Stimulated activated naive B cell treated with anti-CD40 and anti-IgM and Interleukin-4, amounts not matched to agents 10 μg/mL and 1 μg/mL and 100 μg/mL, for 72 hours (primary cell): ENCODE results near the gene SH3GL3.
A peak's percentile ranks its signal among the peaks of the same experiment; 100 is the strongest.

Experiments used
- ATAC-seq, 2 donors: fragments of 150-1000 bp; cut with Tn5 transposase; replicated peaks; 2 replicates each; pipeline ENCODE4 v1.10.0; 2021; ENCODE audit warnings: moderate library complexity in 1 of 2
- DNase-seq: peaks from one replicate; pipeline ENCODE4 v3.0.0; 2021
- H3K27ac Mint-ChIP-seq: one replicate; pipeline ENCODE4 v1.8.0; 2022; ENCODE audit warnings: mild to moderate bottlenecking, mixed read lengths
- H3K27me3 Mint-ChIP-seq, 2 donors: one replicate each; pipeline ENCODE4 v1.8.0; 2022; ENCODE audit warnings: mixed read lengths in 2 of 2
- H3K36me3 Mint-ChIP-seq, 2 donors: one replicate each; pipeline ENCODE4 v1.8.0; 2022; ENCODE audit warnings: mixed read lengths in 2 of 2, mild to moderate bottlenecking in 1 of 2
- H3K4me1 Mint-ChIP-seq, 2 donors: one replicate each; pipeline ENCODE4 v1.8.0; 2022; ENCODE audit warnings: mixed read lengths in 2 of 2, mild to moderate bottlenecking in 1 of 2
- H3K4me3 Mint-ChIP-seq, 2 donors: one replicate each; pipeline ENCODE4 v1.8.0; 2022; ENCODE audit warnings: mild to moderate bottlenecking in 2 of 2, mixed read lengths in 2 of 2, moderate library complexity in 1 of 2
- H3K9me3 Mint-ChIP-seq, 2 donors: one replicate each; pipeline ENCODE4 v1.8.0; 2022; ENCODE audit warnings: mixed read lengths in 2 of 2, mild to moderate bottlenecking in 1 of 2

The SH3GL3 gene

DNA sequence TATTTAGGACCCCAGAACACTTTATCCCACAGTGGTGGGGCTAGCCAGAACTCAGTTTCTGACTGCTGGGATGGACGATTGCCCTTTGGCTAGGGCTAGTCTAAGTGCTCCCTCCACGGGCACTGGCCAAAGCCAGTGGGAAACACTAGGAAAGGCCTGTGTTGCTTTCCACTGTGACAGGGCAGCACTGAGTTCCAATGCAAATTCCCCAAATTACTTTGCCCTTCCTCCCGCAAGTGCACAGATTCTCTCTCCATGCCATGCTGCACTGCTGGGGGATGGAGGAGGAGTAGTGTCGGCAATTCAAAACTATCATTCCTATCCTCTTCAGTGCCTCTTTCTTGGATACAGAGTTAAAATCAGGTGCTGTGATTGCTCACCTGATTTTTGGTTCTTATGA, 100.0 kb downstream of the SH3GL3 start:
- peaks cover 25 to 44% of the 10 kb centered on the region in 2 donors for H3K27me3 Mint-ChIP-seq
- no peak overlapping the region for H3K4me3 Mint-ChIP-seq
- no peaks in the 10 kb centered on the region for H3K36me3 Mint-ChIP-seq
- ATAC-seq = no peak
- H3K9me3 Mint-ChIP-seq = peaks cover 8 to 14% of the 10 kb centered on the region in 2 donors
- no peak for DNase-seq
- H3K27ac Mint-ChIP-seq = no peak overlapping the region
- H3K4me1 Mint-ChIP-seq = no peaks in the 10 kb centered on the region

DNA sequence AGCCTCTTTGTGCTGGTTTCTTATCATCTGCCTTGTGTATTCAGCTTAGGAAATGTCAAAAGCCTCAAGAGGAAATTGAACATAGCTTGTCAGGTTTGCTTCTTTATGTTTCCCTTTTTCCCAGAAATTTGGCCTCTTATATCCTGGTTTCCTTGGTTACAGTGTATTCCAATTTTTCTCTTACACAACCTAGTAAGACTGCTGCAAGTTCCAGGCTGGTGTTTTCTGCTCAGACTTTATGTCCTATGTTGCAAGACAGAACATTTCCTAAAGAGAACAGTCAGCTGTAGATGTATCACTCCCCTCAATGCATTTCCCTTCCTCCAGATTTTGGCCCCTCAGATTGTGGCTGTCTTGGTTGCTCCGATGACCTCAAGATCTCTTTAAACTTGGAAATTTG, 102.5 kb downstream of the SH3GL3 start:
- H3K27ac Mint-ChIP-seq = no peak overlapping the region
- H3K9me3 Mint-ChIP-seq = peaks cover 3 to 6% of the 10 kb centered on the region in 2 donors
- no peak overlapping the region for H3K4me3 Mint-ChIP-seq
- H3K27me3 Mint-ChIP-seq = peaks cover 15 to 40% of the 10 kb centered on the region in 2 donors
- no peaks in the 10 kb centered on the region for H3K36me3 Mint-ChIP-seq
- no peak for ATAC-seq
- no peaks in the 10 kb centered on the region for H3K4me1 Mint-ChIP-seq
- no peak for DNase-seq

DNA sequence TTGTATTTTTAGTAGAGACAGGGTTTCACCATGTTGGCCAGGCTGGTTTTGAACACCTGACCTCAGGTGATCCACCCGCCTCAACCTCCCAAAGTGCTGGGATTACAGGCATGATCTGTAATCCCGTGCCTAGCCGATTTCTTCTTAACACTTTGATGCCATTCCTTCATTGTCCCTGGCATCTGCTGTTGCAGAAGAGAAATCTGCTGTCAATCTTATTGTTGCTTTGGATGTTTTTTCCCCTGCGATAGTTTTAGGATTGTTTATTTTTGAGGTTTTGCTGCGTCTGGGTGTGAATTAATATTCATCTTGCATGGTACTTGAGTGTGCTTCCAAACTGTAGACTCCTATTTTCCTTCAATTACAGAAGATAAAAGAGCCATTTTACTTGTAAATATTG, 107.4 kb downstream of the SH3GL3 start:
- H3K4me3 Mint-ChIP-seq = no peak overlapping the region
- H3K4me1 Mint-ChIP-seq = no peaks in the 10 kb centered on the region
- ATAC-seq (no peak), DNase-seq (no peak)
- peaks cover 17 to 32% of the 10 kb centered on the region in 2 donors for H3K27me3 Mint-ChIP-seq
- no peaks in the 10 kb centered on the region for H3K9me3 Mint-ChIP-seq
- no peaks in the 10 kb centered on the region for H3K36me3 Mint-ChIP-seq
- H3K27ac Mint-ChIP-seq = no peak overlapping the region

DNA sequence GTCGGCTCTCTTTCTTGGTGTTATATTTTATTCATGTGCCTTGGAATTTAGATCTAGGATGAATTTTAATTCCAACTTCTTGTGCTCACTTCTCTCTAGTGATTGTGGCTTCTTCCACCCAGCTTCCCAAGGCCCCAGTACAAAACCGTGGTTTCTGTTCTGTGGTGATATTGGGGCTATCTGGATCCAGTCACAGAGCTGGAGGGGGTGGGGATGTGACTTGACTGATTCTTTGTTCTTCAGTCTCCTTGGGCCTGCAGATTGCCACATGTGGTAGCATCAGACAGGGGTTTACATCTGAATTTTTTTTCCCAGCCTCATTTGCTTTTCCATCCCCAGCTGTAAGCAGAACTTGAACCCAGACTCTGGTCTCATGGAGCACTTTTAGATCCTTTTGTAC, 108.2 kb downstream of the SH3GL3 start:
- DNase-seq (no peak), ATAC-seq (no peak)
- peaks cover 17 to 33% of the 10 kb centered on the region in 2 donors for H3K27me3 Mint-ChIP-seq
- no peaks in the 10 kb centered on the region for H3K9me3 Mint-ChIP-seq
- no peaks in the 10 kb centered on the region for H3K36me3 Mint-ChIP-seq
- H3K4me1 Mint-ChIP-seq = no peaks in the 10 kb centered on the region
- H3K27ac Mint-ChIP-seq = no peak overlapping the region
- no peak overlapping the region for H3K4me3 Mint-ChIP-seq

DNA sequence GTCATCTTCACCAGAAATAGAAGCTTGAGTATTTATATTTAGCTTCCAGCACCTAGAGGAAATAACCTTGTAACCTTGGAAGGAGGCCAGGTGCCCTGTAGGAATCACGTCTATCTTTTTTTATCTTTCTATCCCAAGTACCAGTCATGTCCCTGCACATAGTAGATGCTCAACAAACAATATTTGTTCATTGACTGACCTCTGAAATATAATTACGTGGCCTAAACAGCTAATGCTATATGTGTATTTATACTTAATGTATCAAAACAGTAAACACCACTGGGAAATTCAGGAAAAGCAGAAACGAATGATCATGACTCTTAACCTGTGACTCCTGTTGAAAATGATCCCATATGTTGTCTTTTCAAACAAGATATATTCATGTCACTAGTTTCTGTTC, 108.9 kb downstream of the SH3GL3 start:
- no peak for DNase-seq
- Mint-ChIP-seq H3K27ac (no peak overlapping the region), H3K27me3 (peaks cover 17 to 27% of the 10 kb centered on the region in 2 donors), H3K4me3 (no peak overlapping the region), H3K4me1 (no peaks in the 10 kb centered on the region), H3K9me3 (no peaks in the 10 kb centered on the region), H3K36me3 (no peaks in the 10 kb centered on the region)
- ATAC-seq = no peak

DNA sequence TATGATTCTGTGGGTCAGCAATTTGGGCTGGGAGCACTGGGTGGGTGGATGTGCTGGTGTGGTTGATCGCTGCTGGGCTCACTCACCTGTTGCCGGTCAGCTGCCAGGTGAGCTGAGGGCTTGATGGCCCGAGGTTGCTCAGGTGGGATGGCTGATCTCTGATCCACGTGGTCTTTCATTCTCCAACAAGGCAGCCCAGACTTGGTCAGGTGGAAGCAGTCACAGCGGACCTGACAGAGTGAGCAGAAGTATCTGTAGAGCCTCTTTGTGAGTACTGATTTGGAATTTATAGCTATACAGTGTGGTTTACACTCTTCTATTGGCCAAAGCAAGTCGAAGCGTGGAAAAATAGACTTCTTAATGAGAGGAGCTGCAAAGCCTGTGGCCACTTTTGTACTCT, 109.6 kb downstream of the SH3GL3 start:
- H3K4me3 Mint-ChIP-seq = no peak overlapping the region

DNA sequence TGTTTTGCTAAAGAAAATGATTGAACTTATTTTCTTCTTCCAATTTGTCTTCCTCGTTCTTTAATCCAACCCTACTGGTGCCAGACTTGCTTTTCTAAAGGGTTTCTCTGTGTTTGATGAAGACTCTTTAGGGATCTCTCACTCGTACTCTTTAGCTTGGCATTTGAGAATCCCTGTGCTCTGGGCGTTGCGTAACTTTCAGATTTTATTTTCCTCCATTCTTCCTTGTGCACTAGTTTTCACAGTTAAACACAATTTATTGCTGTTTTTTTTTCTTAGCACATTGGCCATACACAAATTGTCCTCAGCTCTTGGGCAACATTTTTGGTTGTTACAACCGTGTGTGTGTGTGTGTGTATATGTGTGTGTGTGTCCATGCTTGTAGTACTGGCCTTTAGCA, 111.0 kb downstream of the SH3GL3 start:
- Mint-ChIP-seq H3K27ac (no peak overlapping the region), H3K4me3 (no peak overlapping the region), H3K27me3 (peaks cover 10 to 26% of the 10 kb centered on the region in 2 donors), H3K36me3 (no peaks in the 10 kb centered on the region), H3K4me1 (no peaks in the 10 kb centered on the region), H3K9me3 (no peaks in the 10 kb centered on the region)
- DNase-seq (no peak), ATAC-seq (no peak)

More for the DNA sequence above, 109.6 kb downstream of the SH3GL3 start:
- Mint-ChIP-seq H3K9me3 (no peaks in the 10 kb centered on the region), H3K27ac (no peak overlapping the region), H3K27me3 (peaks cover 12 to 26% of the 10 kb centered on the region in 2 donors), H3K4me1 (no peaks in the 10 kb centered on the region), H3K36me3 (no peaks in the 10 kb centered on the region)
- ATAC-seq (no peak), DNase-seq (no peak)

DNA sequence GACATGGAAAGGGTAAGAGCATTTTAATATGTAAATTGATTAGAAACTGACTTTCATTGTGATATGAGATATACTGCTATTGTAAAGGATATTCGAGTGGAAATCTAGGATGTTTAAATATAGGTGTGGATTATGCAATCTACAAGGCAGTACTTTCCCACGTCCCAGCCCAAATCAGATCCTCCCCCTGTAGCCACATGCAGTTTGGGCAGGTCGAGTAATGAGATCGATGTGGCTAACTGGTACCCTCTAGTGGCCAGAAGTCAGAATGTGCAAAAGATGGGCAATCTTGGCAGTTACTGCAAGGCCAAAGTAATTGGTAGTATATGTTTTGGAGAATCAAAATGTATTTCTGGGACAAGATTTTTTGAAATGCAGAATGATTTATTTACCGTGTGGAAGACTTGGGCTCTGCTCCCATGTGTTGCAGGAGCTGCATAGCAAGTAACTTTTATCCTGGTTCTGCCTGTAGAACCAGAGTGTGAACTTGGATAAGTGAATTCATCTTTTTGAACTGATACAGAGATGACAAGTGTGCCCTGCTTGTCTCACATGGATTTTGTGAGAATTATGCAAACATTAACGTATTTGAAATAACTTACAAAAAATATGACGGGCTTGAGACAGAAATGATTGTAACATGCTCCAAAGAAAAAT, 112.3 kb downstream of the SH3GL3 start:
- Mint-ChIP-seq H3K27ac (no peak overlapping the region), H3K4me3 (no peak overlapping the region), H3K27me3 (peaks cover 7 to 18% of the 10 kb centered on the region in 2 donors), H3K4me1 (no peaks in the 10 kb centered on the region), H3K36me3 (no peaks in the 10 kb centered on the region), H3K9me3 (no peaks in the 10 kb centered on the region)
- ATAC-seq (peak; percentile 73 to 78), DNase-seq (peak; percentile 10)

DNA sequence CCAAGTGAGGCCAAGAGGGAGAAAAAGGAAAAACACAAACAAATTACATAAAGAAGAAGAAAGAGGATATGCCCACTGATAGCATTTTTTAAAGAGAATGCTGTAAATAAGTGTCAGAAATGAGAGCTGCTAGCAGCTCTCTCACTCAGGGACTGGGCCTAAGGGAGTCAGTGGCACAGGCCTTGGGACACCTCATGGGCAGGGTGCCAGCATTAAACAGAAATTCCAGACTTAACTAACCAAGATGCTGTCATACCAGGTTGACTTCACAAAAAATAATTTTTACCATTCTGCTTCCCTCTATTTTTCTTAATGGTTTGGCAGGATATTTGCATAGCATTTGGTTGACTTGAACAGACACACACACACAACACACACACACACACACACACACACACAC, 114.5 kb downstream of the SH3GL3 start:
- Mint-ChIP-seq H3K27ac (no peak overlapping the region), H3K4me1 (no peaks in the 10 kb centered on the region), H3K9me3 (no peaks in the 10 kb centered on the region), H3K4me3 (no peak overlapping the region), H3K27me3 (peaks cover 10 to 18% of the 10 kb centered on the region in 2 donors), H3K36me3 (no peaks in the 10 kb centered on the region)
- ATAC-seq (no peak), DNase-seq (no peak)

DNA sequence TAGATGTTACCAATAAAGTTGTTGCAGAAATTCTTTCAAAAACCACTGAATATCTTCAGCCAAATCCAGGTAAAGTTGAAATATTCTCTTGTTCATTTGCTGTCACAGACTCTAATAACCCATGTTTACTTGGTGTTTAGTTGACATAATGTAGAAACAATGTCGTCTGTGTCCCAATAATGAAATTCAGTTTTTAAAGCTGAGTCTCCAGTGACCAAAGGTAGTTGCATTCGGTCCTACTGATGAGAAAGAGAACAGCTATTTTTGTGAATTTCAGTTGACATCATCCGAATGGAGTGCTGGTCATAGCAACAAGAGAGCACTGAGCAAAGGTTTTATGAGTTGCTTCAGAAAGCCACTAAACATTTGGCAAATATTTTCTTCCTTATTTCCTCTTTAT, 118.0 kb downstream of the SH3GL3 start:
- DNase-seq (no peak), ATAC-seq (no peak)
- Mint-ChIP-seq H3K4me1 (no peaks in the 10 kb centered on the region), H3K27ac (no peak overlapping the region), H3K36me3 (no peaks in the 10 kb centered on the region), H3K9me3 (no peaks in the 10 kb centered on the region), H3K27me3 (peaks cover 0 to 3% of the 10 kb centered on the region in 2 donors), H3K4me3 (no peak overlapping the region)

DNA sequence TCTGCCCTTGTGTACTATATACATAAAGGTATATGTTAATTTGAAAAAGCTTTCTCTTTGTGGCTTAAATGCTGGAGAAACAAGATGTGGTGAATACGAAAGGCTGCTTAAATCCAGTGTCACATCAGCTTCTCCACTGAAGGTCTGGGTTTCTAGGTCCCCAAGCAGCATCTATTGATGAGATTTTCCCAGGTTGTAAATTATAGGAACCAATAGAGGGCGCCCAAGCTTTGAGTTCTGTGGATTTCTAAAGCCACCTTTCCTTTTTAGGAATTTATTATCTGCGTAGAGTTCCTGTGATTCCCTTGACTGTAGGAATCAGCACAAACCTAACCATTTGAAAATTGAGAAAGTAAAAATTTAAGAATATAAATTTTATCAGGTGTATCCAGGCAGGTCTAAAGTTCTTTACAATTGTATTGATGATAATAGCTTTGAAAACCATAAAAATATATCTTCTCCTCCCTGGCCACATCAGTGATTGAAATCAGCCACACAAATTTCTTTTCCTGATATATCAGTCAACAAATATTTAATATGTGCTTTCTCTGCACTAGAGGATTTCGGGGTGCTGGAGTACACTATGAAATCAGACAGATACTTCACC, 118.5 kb downstream of the SH3GL3 start:
- Mint-ChIP-seq H3K27me3 (peaks cover 0 to 3% of the 10 kb centered on the region in 2 donors), H3K9me3 (no peaks in the 10 kb centered on the region), H3K4me1 (no peaks in the 10 kb centered on the region), H3K4me3 (no peak overlapping the region), H3K36me3 (no peaks in the 10 kb centered on the region), H3K27ac (no peak overlapping the region)
- DNase-seq = no peak
- ATAC-seq = no peak

DNA sequence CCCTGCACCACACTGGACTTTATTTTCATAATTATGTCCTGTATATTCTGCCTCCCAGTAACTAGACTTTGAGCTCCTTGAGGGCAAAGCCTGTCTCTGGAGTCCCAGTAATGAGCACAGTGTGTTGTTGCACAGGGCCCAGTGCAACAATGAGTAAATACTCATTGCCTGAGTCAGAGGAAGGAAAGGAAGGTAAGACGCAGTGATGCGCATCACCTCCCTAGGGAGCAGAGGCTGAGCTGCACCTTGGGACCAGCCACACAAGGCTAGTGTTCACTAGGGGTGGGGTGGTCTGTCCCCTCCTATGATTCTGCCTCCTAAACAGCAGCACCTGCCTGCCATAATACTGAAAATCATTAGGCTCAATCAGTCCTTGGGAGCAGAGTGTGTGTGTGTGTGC, 120.2 kb downstream of the SH3GL3 start:
- H3K4me1 Mint-ChIP-seq = no peaks in the 10 kb centered on the region
- no peaks in the 10 kb centered on the region for H3K36me3 Mint-ChIP-seq
- H3K4me3 Mint-ChIP-seq = no peak overlapping the region
- H3K27me3 Mint-ChIP-seq = peaks cover 0 to 3% of the 10 kb centered on the region in 2 donors
- H3K9me3 Mint-ChIP-seq = no peaks in the 10 kb centered on the region
- no peak overlapping the region for H3K27ac Mint-ChIP-seq
- DNase-seq = no peak
- peak in 1 of 2 donors; percentile 20 for ATAC-seq

DNA sequence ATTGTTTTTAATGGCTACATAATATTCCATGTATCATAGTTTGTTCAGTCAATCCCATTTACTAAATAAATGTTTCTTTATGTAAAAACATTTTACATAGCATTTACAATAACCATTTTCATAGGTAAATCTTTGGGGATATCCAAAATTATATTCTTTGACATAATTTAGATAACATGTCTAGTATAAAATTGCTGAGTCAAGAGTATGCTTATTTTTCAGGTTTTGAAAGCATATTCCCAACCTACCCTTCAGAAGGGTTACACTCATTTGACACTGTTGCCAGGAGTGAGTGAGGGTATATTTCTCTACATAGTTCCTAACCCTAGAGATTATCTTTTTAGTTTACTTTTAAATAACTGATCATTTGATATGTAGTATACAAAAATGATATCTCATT, 122.2 kb downstream of the SH3GL3 start:
- no peaks in the 10 kb centered on the region for H3K4me1 Mint-ChIP-seq
- ATAC-seq = no peak
- no peak for DNase-seq

DNA sequence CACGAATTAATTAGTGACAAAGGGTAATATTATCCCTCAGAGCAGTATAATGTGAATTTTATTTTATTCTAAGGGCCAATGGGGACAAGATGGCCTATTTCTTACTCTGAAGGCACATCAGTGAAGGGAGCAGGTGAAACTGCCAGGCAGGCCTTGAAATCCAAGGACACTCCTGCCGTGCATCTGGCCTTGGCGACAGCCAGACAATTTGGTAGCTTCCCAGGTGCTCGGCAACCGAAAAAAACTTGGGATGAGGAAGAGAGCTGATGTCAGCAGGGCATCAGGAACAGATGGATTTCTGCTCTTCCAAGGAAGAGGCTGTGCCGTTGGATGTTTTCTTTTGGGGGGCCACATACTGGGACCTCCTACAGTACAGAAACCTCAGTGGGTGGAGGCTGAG, 123.6 kb downstream of the SH3GL3 start:
- no peak for DNase-seq
- no peaks in the 10 kb centered on the region for H3K36me3 Mint-ChIP-seq

More for the DNA sequence above, 122.2 kb downstream of the SH3GL3 start:
- H3K9me3 Mint-ChIP-seq = no peaks in the 10 kb centered on the region
- H3K36me3 Mint-ChIP-seq = no peaks in the 10 kb centered on the region
- H3K27me3 Mint-ChIP-seq = peaks cover 0 to 6% of the 10 kb centered on the region in 2 donors
- H3K27ac Mint-ChIP-seq = no peak overlapping the region
- no peak overlapping the region for H3K4me3 Mint-ChIP-seq

More for the DNA sequence above, 123.6 kb downstream of the SH3GL3 start:
- no peak for ATAC-seq
- Mint-ChIP-seq H3K27ac (no peak overlapping the region), H3K4me3 (no peak overlapping the region), H3K27me3 (peaks cover 0 to 8% of the 10 kb centered on the region in 2 donors), H3K4me1 (no peaks in the 10 kb centered on the region), H3K9me3 (no peaks in the 10 kb centered on the region)
